Panc1 (cell line): ENCODE results near the gene CLDN2. TPM values are rescaled to one million over a fixed set of nuclear protein-coding genes. Genes with fewer than 3 reads are reported as not detected.

Source experiments
- ATAC-seq: fragments of 200-7000 bp; cut with Tn5 transposase; 2 replicates; pipeline ENCODE4 v1.9.1; 2020; ENCODE audit warnings: mild to moderate bottlenecking, moderate library complexity
- BruUV-seq: library from RNA; stranded (reverse); fragments of 400-500 nt; replicated peaks from 2 replicates; lab custom pipeline; 2021; lab: Mats Ljungman, UMichigan
- CTCF ChIA-PET: fragments of 300-600 bp; sonication (Branson Sonifier 250); formaldehyde crosslinking; loops from one replicate; lab custom pipeline; 2022; ENCODE audit warnings: antibody characterized with exemption; lab: Charles Lee
- POLR2A ChIA-PET: fragments of 300-600 bp; sonication (Branson Sonifier 250); formaldehyde crosslinking; loops from one replicate; lab custom pipeline; 2022; ENCODE audit warnings: antibody characterized with exemption; lab: Charles Lee
- DNase-seq: peaks from one replicate; pipeline ENCODE4 v3.0.0-alpha.2; 2010; ENCODE audit warnings: low read depth, low spot score
- H3K27ac ChIP-seq: 2 replicates; pipeline ENCODE4 v1.5.1; 2011; ENCODE audit warnings: mild to moderate bottlenecking, low read length, inconsistent platforms
- H3K27me3 ChIP-seq: fragments of 200-500 bp; sonication (Bioruptor generic); 2 replicates; pipeline ENCODE4 v1.6.0; 2014; ENCODE audit warnings: low read length, inconsistent platforms; ENCODE audit not compliant: control insufficient read depth, insufficient read depth
- H3K36me3 ChIP-seq: fragments of 200-500 bp; sonication (Bioruptor generic); 2 replicates; pipeline ENCODE4 v1.5.1; 2014; ENCODE audit warnings: inconsistent platforms, mild to moderate bottlenecking, low read length, moderate library complexity; ENCODE audit not compliant: control insufficient read depth, insufficient read depth
- H3K4me1 ChIP-seq: 2 replicates; pipeline ENCODE4 v1.5.1; 2011; ENCODE audit warnings: inconsistent platforms, mild to moderate bottlenecking, low read length, moderate library complexity; ENCODE audit not compliant: control insufficient read depth, insufficient read depth
- H3K4me3 ChIP-seq, 2 experiments: 2 replicates each; pipeline ENCODE4 v1.5.1; 2011 to 2012; ENCODE audit warnings: low read depth in 2 of 2, low read length in 2 of 2, mild to moderate bottlenecking in 2 of 2, inconsistent platforms in 1 of 2, moderate library complexity in 1 of 2
- H3K9me3 ChIP-seq: fragments of 200-500 bp; sonication (Bioruptor generic); 2 replicates; pipeline ENCODE4 v1.5.1; 2014; ENCODE audit warnings: low read depth, mild to moderate bottlenecking, inconsistent platforms, low read length, moderate library complexity; ENCODE audit not compliant: control insufficient read depth, insufficient read depth
- CTCF ChIP-seq: fragments of 450-650 bp; IDR thresholded peaks from 2 replicates; pipeline ENCODE4 v1.5.1; 2017; ENCODE audit warnings: mild to moderate bottlenecking
- POLR2AphosphoS5 ChIP-seq: IDR thresholded peaks from 2 replicates; pipeline ENCODE4 v1.6.1; 2012; ENCODE audit warnings: mild to moderate bottlenecking, low read depth, low read length, moderate library complexity
- SIN3A ChIP-seq: IDR thresholded peaks from 2 replicates; pipeline ENCODE4 v1.6.1; 2012; ENCODE audit warnings: low read depth, mild to moderate bottlenecking, low read length, moderate library complexity, borderline replicate concordance; ENCODE audit not compliant: insufficient read depth
- TCF7L2 ChIP-seq: IDR thresholded peaks from 2 replicates; pipeline ENCODE4 v1.6.1; 2011; ENCODE audit warnings: mild to moderate bottlenecking, low read depth, low read length, inconsistent platforms
- in situ Hi-C: cut with HindIII; loops from 2 replicates; pipeline ENCODE4 v1.10.0; 2016; ENCODE audit warnings: low sequenced_read_pairs, low pct_unique_long_range_greater_than_20kb
- intact Hi-C: fragments of 100-400 bp; cut with micrococcal nuclease; formaldehyde crosslinking; loops from one replicate; pipeline ENCODE4 v1.10.0; 2022; ENCODE audit not compliant: unreplicated experiment
- total RNA-seq: library from RNA; stranded (reverse); gene quantifications from one replicate; pipeline ENCODE4 v1.2.1, GENCODE V29; 2021; ENCODE audit not compliant: unreplicated experiment
- TF ChIP-seq, protein P1 (sequence below), 2 experiments: IDR thresholded peaks; 2 replicates each; pipeline ENCODE4 v1.6.1; 2011 to 2012; ENCODE audit warnings: low read depth in 2 of 2, control low read depth in 1 of 2, low read length in 1 of 2, mild to moderate bottlenecking in 1 of 2, moderate library complexity in 1 of 2; ENCODE audit not compliant: insufficient read depth in 1 of 2

Gene CLDN2
- total RNA-seq, 1 experiment from 2014 or later: 0.10 TPM

DNA sequence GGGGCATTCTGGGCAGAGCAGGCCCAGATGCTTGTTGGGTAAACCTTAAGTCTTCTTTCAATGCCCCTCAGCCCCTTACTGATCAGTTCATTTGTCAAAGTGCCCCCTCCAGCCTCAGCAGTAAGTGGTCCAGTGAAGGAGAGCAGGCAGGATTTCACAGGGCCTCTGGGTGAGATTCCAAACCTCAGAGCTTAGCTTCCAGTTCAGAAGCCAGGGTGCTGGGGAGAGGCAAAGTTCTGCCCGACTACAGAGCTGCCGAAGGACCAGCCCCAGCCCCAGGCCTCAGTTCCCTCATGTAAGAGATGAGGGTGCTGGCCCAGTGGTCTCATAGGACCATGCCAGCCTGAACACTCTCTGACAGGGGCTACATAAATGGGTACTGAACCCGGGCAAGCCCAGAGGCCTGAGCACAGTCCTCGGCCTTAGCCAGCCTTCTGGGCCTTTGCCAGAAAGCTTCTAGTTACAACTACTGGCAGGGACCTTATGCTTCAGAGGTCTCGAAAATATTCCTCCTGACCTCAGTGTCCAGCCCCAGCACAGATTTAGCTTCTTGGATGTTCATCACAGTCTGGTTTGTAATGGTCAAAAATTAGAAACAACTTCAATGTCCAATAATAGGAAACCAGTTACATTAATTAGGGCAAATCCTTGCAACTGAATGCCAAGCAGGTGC lies 16.2 kb upstream of the CLDN2 start:
- no peak for ATAC-seq
- CTCF ChIA-PET: no interaction called here
- TF ChIP-seq POLR2AphosphoS5: no peak
- TF ChIP-seq TCF7L2: no peak
- TF ChIP-seq CTCF: no peak
- TF ChIP-seq, protein P1, sequence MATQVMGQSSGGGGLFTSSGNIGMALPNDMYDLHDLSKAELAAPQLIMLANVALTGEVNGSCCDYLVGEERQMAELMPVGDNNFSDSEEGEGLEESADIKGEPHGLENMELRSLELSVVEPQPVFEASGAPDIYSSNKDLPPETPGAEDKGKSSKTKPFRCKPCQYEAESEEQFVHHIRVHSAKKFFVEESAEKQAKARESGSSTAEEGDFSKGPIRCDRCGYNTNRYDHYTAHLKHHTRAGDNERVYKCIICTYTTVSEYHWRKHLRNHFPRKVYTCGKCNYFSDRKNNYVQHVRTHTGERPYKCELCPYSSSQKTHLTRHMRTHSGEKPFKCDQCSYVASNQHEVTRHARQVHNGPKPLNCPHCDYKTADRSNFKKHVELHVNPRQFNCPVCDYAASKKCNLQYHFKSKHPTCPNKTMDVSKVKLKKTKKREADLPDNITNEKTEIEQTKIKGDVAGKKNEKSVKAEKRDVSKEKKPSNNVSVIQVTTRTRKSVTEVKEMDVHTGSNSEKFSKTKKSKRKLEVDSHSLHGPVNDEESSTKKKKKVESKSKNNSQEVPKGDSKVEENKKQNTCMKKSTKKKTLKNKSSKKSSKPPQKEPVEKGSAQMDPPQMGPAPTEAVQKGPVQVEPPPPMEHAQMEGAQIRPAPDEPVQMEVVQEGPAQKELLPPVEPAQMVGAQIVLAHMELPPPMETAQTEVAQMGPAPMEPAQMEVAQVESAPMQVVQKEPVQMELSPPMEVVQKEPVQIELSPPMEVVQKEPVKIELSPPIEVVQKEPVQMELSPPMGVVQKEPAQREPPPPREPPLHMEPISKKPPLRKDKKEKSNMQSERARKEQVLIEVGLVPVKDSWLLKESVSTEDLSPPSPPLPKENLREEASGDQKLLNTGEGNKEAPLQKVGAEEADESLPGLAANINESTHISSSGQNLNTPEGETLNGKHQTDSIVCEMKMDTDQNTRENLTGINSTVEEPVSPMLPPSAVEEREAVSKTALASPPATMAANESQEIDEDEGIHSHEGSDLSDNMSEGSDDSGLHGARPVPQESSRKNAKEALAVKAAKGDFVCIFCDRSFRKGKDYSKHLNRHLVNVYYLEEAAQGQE (IDR thresholded peaks at IDR 0.05; ENCODE audit: insufficient read depth in 1 of 2, low read depth in 2 of 2, low read length in 1 of 2): no peak
- no peak for TF ChIP-seq SIN3A
- POLR2A ChIA-PET: no interaction called here
- in situ Hi-C loops: no loop called here
- no peaks in the 10 kb centered on the region for H3K27me3 ChIP-seq
- DNase-seq: no peak
- intact Hi-C loops: no loop called here
- no peaks in the 10 kb centered on the region for H3K36me3 ChIP-seq
- BruUV-seq: no TSS peak
- no peak overlapping the region for H3K27ac ChIP-seq
- H3K4me3 ChIP-seq: no peak overlapping the region
- H3K4me1 ChIP-seq: no peaks in the 10 kb centered on the region
- H3K9me3 ChIP-seq: no peaks in the 10 kb centered on the region

GRCh38 chrX:106905064-106905708 lies 15.0 kb upstream of the CLDN2 start:
- no peak for TF ChIP-seq CTCF
- TF ChIP-seq POLR2AphosphoS5: no peak
- TF ChIP-seq SIN3A: no peak
- TF ChIP-seq, protein P1 (IDR thresholded peaks at IDR 0.05; ENCODE audit: insufficient read depth in 1 of 2, low read depth in 2 of 2, low read length in 1 of 2): no peak
- no peak for TF ChIP-seq TCF7L2
- ChIA-PET CTCF (no interaction called here), POLR2A (no interaction called here)
- Histone ChIP-seq H3K27me3 (no peaks in the 10 kb centered on the region), H3K9me3 (no peaks in the 10 kb centered on the region), H3K4me1 (no peaks in the 10 kb centered on the region), H3K4me3 (no peak overlapping the region), H3K36me3 (no peaks in the 10 kb centered on the region), H3K27ac (no peak overlapping the region)
- no peak; the same call in 1 of the 2 replicates for ATAC-seq
- in situ Hi-C loops (no loop called here), intact Hi-C loops (no loop called here)
- DNase-seq: no peak
- BruUV-seq: no TSS peak
